Suprapubic skin (tissue), 4 donors: ENCODE measurements around the gene CXCL8. TPM values are rescaled to one million over a fixed set of nuclear protein-coding genes. Genes with fewer than 3 reads are reported as not detected.

Source experiments
- DNase-seq, 2 donors: peaks; one replicate each; pipeline ENCODE4 v3.0.0-alpha.2; 2019; ENCODE audit warnings: low spot score in 2 of 2
- H3K27ac ChIP-seq: fragments of 200-600 bp; sonication (generic); one replicate; pipeline ENCODE4 v1.5.1; 2019
- H3K27me3 ChIP-seq: fragments of 200-600 bp; sonication (generic); one replicate; pipeline ENCODE4 v1.5.1; 2019
- H3K36me3 ChIP-seq: fragments of 200-600 bp; sonication (generic); one replicate; pipeline ENCODE4 v1.5.1; 2019
- H3K4me1 ChIP-seq: fragments of 200-600 bp; sonication (generic); one replicate; pipeline ENCODE4 v1.5.1; 2019
- H3K4me3 ChIP-seq: fragments of 200-600 bp; sonication (generic); one replicate; pipeline ENCODE4 v1.5.1; 2019; ENCODE audit warnings: mild to moderate bottlenecking
- H3K9me3 ChIP-seq: fragments of 200-600 bp; sonication (generic); one replicate; pipeline ENCODE4 v1.5.1; 2019
- CTCF ChIP-seq, 2 donors: fragments of 200-600 bp in 1 of 2; fragments of 450-650 bp in 1 of 2; sonication (generic) in 1 of 2; IDR thresholded peaks; one replicate each; pipeline ENCODE4 v1.5.1; 2016 to 2019; ENCODE audit warnings: antibody characterized with exemption in 2 of 2, mild to moderate bottlenecking in 1 of 2, moderate library complexity in 1 of 2
- EP300 ChIP-seq: sonication (generic); formaldehyde crosslinking; IDR thresholded peaks from one replicate; pipeline ENCODE4 v1.6.1; 2017; ENCODE audit warnings: antibody characterized with exemption
- POLR2A ChIP-seq, 2 donors: fragments of 450-650 bp; IDR thresholded peaks; one replicate each; pipeline ENCODE4 v1.6.1; 2017; ENCODE audit warnings: antibody characterized with exemption in 2 of 2, mild to moderate bottlenecking in 2 of 2, moderate library complexity in 2 of 2
- POLR2AphosphoS5 ChIP-seq, 3 donors: sonication (generic); formaldehyde crosslinking; IDR thresholded peaks; one replicate each; pipeline ENCODE4 v1.6.1; 2017; ENCODE audit warnings: antibody characterized with exemption in 3 of 3
- WGBS: methylation state at CpG from one replicate; pipeline ENCODE4 v1.1.5; 2018; 5-methylcytosine and 5-hydroxymethylcytosine counted together
- total RNA-seq, 4 donors: library from RNA; depleted of rRNA; stranded (reverse); fragments of >200 nt; gene quantifications; one replicate each; pipeline ENCODE4 v1.1.0, GENCODE V29; 2016

The CXCL8 gene
- total RNA-seq, 4 donors from 2014 or later, result 1.5 TPM; not detected in 3

GRCh38 chr4:73725510-73725909, 14.9 kb upstream of the CXCL8 start:
- H3K27me3 ChIP-seq, result no peaks in the 10 kb centered on the region
- no peaks in the 10 kb centered on the region for H3K9me3 ChIP-seq
- peaks cover 16% of the 10 kb centered on the region for H3K4me1 ChIP-seq
- no peaks in the 10 kb centered on the region for H3K36me3 ChIP-seq
- no peak overlapping the region for H3K27ac ChIP-seq
- no peak overlapping the region for H3K4me3 ChIP-seq
- 93% methylated on average over 4 of the region's 4 CpGs for WGBS
- TF ChIP-seq POLR2A (IDR thresholded peaks at IDR 0.05), result no peak
- no peak for TF ChIP-seq EP300
- no peak for TF ChIP-seq CTCF (IDR thresholded peaks at IDR 0.05)
- no peak for TF ChIP-seq POLR2AphosphoS5 (IDR thresholded peaks at IDR 0.05)
- no peak for DNase-seq

GRCh38 chr4:73725985-73726384, 14.4 kb upstream of the CXCL8 start:
- no peak for DNase-seq
- no peak overlapping the region for H3K27ac ChIP-seq
- H3K4me1 ChIP-seq, result peaks cover 16% of the 10 kb centered on the region
- no peaks in the 10 kb centered on the region for H3K27me3 ChIP-seq
- TF ChIP-seq POLR2A (IDR thresholded peaks at IDR 0.05) (no peak), EP300 (no peak), CTCF (IDR thresholded peaks at IDR 0.05) (no peak), POLR2AphosphoS5 (IDR thresholded peaks at IDR 0.05) (no peak)
- no peaks in the 10 kb centered on the region for H3K36me3 ChIP-seq
- 56% methylated on average over 1 of the region's 1 CpG for WGBS
- no peak overlapping the region for H3K4me3 ChIP-seq
- H3K9me3 ChIP-seq, result no peaks in the 10 kb centered on the region

GRCh38 chr4:73727685-73728084, 12.7 kb upstream of the CXCL8 start:
- H3K27ac ChIP-seq, result no peak overlapping the region
- DNase-seq, result no peak
- no peak for TF ChIP-seq EP300
- TF ChIP-seq CTCF (IDR thresholded peaks at IDR 0.05), result no peak
- TF ChIP-seq POLR2AphosphoS5 (IDR thresholded peaks at IDR 0.05), result no peak
- TF ChIP-seq POLR2A (IDR thresholded peaks at IDR 0.05), result no peak
- H3K27me3 ChIP-seq, result no peaks in the 10 kb centered on the region
- H3K4me1 ChIP-seq, result peaks cover 11% of the 10 kb centered on the region
- no peaks in the 10 kb centered on the region for H3K9me3 ChIP-seq
- 66% methylated on average over 8 of the region's 8 CpGs for WGBS
- no peak overlapping the region for H3K4me3 ChIP-seq
- no peaks in the 10 kb centered on the region for H3K36me3 ChIP-seq

GRCh38 chr4:73728091-73728741, 12.2 kb upstream of the CXCL8 start:
- H3K4me1 ChIP-seq, result peaks cover 11% of the 10 kb centered on the region
- no peak for DNase-seq
- no peak overlapping the region for H3K27ac ChIP-seq
- no peaks in the 10 kb centered on the region for H3K27me3 ChIP-seq
- WGBS, result 87% methylated on average over 6 of the region's 6 CpGs
- H3K9me3 ChIP-seq, result no peaks in the 10 kb centered on the region
- no peak overlapping the region for H3K4me3 ChIP-seq
- H3K36me3 ChIP-seq, result no peaks in the 10 kb centered on the region
- TF ChIP-seq POLR2A (IDR thresholded peaks at IDR 0.05) (no peak), CTCF (IDR thresholded peaks at IDR 0.05) (no peak), EP300 (no peak), POLR2AphosphoS5 (IDR thresholded peaks at IDR 0.05) (no peak)

- TF ChIP-seq POLR2A (IDR thresholded peaks at IDR 0.05) (no peak), EP300 (no peak), CTCF (IDR thresholded peaks at IDR 0.05) (peak; percentile 65 to 84), POLR2AphosphoS5 (IDR thresholded peaks at IDR 0.05) (no peak)
Measured at GRCh38 chr4:73729534-73730165, 10.7 kb upstream of the CXCL8 start.

More at GRCh38 chr4:73729534-73730165, 10.7 kb upstream of the CXCL8 start:
- peak; percentile 76 to 80 for DNase-seq
- H3K4me1 ChIP-seq, result peaks cover 16% of the 10 kb centered on the region
- H3K9me3 ChIP-seq, result no peaks in the 10 kb centered on the region
- no peak overlapping the region for H3K4me3 ChIP-seq
- no peaks in the 10 kb centered on the region for H3K27me3 ChIP-seq
- no peaks in the 10 kb centered on the region for H3K36me3 ChIP-seq
- no peak overlapping the region for H3K27ac ChIP-seq
- WGBS, result 39% methylated on average over 3 of the region's 3 CpGs
